Middle frontal gyrus (tissue), 1 donor: Measurements from ENCODE around the gene PPP1R14D.
"Not testable (repeated sequence)": the region's sequence is repeated elsewhere in the genome, so short reads cannot be mapped to it uniquely, and the experiment has no call there.

ENCODE experiments used
- DNase-seq: peaks from one replicate; pipeline ENCODE4 v3.0.0-alpha.2; 2015; ENCODE audit warnings: low spot score; ENCODE audit errors: extremely low spot score

Gene PPP1R14D, protein sequence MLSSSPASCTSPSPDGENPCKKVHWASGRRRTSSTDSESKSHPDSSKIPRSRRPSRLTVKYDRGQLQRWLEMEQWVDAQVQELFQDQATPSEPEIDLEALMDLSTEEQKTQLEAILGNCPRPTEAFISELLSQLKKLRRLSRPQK

DNA sequence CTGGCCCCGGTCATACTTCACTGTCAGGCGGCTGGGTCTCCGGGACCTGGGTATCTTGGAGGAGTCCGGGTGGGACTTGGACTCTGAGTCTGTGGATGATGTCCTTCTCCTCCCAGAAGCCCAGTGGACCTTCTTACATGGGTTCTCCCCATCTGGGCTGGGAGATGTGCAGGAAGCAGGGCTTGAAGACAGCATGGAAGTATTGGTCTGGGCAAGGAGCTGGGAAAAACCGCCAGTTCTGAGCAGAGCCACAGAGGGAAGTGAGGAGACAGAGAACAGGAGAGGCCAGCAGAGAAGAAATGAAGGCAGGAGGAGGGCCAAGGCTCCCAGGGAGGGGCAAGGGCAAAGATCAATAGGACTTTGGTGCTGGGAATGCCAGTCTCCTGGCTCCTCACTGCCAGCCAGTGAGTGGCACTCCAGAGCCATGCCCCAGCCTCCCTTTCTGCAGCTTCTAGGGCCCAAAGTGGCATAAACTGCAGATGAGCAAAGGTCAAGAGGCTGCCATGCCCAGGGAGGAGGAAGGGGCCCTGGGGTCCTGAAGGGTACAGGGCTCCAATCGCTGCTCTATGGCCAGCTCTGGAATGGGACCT is at the start of gene PPP1R14D:
Gene PPP1R14D (minus strand): TSS at position 262 of the 590 bp plus-strand sequence. CDS start 67 bp downstream, at position 195.
- no peak for DNase-seq

DNA sequence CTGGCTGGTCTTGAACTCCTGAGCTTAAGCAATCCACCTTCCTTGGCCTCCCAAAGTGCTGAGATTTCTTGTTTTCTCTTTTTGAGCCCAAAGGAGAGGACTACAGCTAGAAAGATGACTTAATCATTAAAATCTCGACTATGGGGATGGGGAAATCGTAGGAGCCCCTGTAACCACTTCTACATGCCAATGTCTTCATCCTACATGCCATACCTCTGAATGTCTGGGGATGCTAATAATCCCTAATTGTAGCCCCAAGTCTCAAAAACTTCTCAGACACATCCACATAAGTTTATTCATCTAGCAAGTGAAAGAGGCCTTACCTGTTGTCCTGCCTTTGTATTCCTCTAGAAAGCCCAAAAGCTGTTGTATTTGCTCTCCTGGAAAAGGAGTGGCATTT is 49.2 kb upstream of the PPP1R14D start:
- DNase-seq, result no peak

DNA sequence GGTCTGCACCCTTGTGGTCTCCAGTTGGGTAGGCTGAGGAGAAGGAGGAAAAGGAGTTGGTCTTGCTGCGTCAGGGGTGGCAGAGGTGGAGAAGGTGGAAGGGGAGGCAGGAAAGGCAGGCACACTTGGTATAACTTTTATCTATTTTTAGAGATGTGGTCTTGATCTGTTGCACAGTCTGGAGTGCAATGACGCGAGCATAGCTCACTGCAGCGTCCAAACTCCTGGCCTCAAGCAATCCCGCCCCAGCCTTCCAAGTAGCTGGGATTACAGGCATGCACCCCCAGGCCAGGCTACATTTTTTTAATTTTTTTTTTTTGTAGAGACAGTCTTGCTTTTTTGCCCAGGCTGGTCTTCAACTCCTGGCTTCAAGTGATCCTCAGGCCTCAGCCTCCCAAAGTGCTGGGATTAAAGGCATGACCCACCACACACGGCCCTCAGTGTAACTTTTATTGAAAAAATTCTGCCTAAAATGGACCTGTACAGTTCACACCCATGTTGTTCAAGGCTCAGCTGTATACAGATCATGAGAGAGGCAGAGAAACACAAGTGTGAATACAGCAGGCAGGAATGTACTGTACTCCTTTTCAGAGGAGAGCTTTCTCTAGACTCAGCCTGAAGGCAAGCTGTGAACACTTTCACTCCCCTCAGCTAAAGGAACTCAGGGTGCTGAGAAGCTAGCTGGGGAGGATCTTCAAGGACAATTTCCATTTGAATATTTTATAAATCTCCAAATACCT is 47.7 kb upstream of the PPP1R14D start:
- DNase-seq, result no peak

DNA sequence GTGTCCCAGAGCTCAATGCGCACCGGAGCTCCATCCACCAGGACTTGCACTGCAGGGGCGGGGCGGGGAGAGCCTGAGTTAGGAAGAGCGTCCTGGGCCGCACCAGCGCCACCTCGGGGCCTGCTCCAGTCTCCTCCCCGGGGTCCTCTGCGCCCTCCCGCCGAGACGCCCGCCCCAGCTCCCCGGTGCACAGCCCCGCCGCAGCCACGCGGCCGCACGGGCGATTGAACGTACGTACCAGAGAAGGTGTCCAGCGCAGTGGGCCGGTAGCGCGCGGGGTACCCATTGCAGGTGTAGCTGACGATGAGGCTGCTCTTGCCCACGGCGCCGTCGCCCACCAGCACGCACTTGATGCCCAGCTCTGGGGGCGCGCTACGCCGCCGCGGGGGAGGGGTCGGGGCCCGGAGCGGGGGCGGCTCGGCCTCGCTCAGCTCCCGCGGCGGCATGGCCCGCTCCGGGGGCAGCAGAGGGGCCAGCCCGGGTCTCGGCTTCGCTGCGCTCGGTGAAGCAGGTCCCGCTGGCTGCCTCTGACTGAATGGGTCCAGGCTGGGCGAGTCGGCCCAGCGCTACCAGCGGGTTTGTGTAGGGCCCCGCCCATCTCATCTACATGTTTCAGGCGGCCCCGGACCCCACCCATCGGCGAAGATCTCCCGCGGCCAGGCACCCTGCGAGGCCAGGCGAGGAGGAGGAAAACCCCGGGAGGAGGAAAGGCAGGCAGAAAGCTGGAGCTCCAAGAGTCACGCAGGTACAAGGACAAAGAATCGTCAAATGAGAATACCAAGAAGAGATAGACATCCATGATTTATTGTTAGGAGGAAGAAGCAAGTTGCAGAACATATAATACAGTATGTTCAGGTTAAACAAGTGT is 45.4 kb upstream of the PPP1R14D start, which contains the start of gene RHOV:
Gene RHOV (minus strand): TSS at position 541 of the 868 bp plus-strand sequence. CDS start 95 bp downstream, at position 446.
- DNase-seq, result no peak

DNA sequence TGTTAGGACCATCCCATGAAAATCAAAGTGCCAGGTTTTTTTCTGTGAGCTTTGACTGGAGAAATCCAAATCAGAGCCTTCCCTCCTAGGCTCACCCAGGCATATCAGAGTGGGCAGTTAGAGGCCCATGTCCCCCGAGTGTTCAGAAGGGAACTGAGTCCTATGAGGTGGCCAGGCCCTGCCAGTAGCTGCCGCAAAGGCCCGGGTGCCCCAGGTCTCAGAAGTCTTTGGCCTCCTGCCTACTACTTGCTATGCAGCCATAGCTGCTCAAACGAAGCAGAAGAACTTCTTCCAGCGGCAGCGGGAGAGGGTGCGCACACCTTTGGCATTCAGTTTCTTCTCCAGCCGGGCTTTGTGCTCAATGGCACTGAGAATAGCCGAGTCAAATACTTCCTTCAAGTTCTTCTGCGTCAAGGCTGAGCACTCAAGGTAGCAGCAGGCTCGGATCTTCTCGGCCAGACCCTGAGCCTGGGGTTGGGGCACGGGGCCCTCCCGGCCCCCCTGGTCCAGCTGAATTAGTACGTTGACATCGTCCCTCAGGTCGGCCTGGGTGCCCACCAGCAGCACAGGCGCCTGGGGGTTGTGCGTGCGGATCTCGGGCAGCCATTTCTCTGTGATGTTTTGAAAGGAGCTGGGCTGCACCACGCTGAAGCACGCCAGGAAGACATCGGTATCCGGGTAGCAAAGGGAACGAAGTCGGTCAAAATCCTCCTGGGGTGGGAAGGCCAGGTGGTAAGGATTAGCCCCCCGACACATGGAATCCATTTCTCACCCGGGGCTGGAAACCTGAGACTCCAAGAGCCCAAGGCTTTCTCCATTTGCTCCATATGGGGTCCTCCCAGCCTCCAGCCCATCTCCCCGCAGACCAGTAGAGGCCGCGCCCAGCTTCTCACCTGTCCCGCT is 44.5 kb upstream of the PPP1R14D start:
- DNase-seq, result no peak

DNA sequence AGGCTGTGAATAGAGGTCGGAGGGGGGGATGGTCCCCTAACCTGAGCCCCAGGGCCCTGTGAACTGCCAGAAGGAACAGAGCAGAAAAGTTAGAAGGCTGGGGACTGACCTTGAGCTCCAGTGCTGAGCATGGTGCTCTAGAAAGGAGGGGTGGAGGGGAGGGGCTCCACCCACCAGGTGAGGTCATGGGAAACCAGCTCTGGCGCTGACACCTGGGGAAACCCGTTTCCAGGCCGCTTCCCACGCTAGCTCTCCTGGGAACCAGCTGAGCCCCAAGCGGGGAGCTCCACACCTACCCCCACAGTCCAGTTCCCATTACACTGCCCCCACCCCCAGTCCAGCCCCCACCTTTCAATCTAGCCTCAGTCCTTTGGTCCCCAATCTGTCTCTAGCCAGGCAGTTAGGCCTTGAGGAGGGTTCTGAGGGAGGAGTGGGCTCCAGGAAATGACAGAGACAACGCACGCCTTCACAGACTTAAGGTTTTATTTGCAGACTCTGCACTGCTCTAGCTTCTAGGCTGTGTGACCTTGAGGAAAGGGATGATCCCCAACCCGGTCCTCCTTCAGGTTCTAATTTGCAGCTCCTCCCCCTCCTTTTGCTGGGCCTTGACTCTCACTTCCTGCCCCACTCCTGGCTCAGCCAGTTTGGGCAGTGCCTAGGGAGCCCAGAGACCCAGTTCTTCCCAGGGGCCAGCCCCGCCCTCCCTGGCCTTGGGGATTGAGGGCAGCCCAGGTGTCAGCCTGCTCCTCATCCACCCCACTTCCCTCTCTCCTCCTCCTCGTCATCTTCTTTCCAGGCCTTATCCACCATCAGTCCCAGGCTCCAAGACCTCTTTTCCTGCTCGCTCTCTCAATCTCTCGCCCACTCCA is 43.5 kb upstream of the PPP1R14D start:
- no peak for DNase-seq

DNA sequence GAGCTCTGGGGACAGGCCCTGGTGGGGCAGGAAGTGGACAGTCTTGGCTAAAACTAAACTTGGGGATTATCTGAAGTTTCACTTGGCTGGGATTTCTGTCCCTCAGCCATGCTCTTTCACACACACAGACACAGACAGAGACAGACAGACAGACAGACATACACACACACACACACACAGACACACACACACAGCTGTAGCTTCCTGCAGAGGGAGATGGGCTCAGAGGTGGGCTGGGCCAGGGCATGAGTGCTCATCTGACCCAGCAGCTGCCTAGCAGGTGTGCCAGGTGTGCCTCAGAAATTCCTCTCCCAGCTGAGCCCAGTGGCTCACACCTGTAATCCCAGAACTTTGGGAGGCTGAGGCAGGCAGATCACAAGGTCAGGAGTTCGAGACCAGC is 42.2 kb upstream of the PPP1R14D start:
- DNase-seq, result no peak

DNA sequence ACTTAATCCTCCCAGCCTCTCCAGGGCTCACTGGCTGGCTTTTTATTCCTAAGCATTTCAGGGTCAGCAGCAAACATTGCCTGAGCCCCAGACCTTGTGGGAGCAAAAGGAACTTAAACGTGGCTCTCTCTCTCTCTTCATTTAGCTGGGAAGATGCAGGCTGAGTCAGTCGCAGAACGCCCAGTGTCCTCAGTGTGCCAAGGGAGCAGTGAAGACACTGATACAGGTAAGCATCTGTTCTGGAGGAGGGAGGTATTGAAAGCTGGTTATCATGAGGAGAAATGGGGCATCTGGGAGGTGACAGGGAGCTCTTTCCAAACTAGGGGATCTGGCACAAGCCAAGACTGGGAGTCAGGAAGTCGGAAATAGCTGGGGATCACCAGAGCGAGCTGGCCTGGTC is 41.2 kb upstream of the PPP1R14D start:
- DNase-seq, result no peak

DNA sequence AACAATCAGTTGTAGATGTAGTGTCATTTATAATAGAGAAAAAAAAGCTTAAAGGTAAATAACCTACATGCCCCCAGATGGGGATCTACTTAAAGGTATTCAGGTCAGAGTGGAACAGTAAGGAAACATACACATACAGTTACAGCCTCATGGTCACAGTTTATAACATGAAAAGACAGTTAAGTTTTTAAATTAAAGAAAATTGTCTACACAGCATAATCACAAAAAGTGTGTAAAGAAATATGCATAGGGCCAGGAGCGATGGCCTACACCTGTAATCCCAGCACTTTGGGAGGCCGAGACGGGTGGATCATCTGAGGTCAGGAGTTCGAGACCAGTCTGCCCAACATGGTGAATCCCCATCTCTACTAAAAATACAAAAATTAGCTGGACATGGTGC is 38.7 kb upstream of the PPP1R14D start:
- DNase-seq, result no peak

DNA sequence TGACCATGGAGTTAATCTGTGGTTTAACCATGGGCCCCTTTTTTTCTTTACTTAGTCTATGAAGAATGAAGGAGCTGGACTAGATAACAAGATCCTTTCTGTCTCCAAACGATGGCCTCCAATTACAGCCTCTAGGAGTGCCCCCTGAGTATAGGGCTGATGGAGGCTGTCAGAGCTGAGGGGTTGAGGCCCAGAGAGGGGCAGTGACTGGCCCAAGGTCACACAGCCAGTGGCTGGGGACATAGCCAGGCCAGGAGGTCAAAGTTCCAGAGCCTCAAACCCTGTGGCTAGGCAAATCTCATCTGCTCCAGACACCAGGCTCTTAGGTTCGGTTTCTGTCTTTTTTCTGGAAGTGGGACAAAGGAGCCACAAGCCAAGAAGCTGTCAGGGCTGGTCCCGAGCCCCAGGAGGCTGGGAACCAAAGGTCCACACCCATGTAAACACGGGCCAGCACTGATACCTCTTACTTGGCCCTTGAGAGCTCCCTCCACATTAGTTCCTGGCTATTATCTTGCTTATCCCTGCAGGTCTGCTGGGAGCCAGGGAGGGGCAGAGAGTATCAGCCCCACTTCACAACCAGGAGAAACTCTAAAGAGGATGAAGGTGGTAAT is 35.3 kb upstream of the PPP1R14D start:
- no peak for DNase-seq

DNA sequence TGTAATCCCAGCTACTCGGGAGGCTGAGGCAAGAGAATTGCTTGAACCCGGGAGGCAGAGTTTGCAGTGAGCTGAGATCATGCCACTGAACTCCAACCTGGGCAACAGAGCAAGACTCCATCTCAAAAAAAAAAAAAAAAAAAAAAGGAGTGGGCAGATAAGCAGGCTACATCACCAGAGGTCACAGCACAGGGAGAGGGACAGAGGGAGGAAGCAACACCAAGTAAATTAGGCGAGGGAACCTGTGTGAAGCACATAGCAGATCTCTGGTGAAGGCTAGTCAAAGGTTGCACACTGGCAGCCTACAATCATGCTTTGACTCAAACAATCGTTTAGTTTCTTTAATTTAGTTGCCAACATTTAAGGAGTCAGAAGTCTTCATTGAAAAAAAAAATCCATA is 32.6 kb upstream of the PPP1R14D start:
- not testable (repeated sequence) for DNase-seq

DNA sequence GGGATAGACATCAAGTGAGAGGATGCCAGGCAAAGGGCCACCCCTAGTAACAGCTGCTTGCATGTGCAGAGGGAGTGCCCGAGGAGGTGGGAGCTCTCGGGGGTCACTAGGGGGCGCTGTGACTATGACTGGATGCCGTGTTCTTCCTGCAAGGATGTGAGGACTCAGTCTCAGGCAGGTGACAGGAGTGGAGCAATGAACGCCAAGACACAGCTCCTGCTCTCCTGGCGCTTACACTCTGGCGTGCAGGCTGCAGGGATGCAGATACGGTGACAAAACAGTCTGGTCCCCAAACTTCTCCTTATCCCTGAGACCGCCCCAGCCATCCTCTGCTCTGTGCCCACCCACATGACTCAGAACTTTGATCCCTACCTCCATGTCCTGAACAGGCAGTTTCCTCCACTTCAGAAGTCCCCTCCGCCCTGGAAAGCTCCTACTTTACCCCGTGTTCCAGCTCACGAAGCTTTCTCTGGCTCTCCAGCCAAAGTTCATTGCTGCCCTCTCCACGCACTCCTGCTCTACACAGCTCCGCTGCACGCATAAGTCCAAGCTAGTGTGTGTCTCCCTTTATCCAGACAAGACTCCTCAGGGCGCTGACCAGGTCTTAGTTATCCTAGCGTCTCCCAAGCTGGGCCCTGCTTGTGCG is 30.8 kb upstream of the PPP1R14D start:
- DNase-seq, result no peak

DNA sequence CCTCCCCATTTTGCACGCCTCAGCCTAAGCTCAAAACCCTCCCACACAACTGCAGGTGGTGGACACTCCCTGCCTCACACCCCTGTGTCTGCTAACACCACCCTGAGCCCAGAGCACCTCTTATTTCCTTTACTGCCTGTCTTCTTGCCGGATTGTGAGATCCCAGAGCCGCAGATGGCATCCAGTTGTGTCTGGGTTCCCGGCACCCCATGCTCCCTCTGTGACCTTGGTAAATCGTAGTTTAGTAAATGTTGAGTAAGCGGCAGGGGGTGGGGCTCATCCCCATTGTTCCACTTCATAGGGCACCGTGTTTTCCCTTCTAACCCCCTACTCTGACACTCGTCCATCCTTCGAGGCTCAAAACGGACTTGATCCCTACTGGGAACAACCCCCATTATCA is 30.2 kb upstream of the PPP1R14D start:
- DNase-seq, result no peak

DNA sequence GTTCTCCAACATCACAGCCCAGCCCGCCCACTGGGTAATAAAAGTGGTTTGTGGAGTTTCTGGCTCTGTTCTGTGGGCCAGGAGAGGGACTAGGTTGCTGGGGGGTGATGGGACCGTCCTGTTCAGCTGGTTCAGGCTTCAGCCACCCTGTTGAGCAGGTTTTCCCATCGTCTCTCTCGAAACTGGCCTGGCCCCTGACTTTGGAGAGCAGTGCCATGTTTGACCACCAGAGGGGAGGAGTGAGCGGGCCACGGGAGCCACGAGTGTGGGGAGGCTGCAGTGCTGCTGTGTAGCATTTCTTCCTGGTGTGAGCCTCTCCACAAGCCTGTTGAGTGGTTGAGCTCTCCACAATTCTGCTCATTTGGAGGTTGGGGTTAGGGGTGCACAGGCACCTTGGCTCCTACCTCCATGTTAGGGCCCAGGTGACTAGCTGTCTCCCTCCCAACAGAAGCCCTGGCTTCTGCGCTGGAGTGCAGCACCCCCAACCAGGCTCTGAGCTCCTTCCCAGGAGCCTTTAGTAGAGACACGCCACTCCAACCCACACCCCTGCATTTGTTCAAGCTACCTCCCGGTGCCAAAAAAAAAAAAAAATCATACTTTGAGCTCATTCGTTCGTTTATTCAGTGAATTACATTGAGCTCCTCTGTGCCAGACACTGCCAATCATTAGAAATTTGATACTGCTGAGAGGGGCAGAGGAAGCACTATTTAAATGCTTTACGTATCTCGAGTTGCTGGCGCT is 29.3 kb upstream of the PPP1R14D start:
- peak; percentile 31 for DNase-seq

DNA sequence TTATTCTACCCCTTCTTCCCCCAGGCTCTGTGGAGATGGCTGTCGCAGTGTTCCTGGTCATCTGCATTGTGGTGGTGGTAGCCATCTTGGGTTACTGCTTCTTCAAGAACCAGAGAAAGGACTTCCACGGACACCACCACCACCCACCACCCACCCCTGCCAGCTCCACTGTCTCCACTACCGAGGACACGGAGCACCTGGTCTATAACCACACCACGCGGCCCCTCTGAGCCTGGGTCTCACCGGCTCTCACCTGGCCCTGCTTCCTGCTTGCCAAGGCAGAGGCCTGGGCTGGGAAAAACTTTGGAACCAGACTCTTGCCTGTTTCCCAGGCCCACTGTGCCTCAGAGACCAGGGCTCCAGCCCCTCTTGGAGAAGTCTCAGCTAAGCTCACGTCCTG is 28.2 kb upstream of the PPP1R14D start:
- no peak for DNase-seq

DNA sequence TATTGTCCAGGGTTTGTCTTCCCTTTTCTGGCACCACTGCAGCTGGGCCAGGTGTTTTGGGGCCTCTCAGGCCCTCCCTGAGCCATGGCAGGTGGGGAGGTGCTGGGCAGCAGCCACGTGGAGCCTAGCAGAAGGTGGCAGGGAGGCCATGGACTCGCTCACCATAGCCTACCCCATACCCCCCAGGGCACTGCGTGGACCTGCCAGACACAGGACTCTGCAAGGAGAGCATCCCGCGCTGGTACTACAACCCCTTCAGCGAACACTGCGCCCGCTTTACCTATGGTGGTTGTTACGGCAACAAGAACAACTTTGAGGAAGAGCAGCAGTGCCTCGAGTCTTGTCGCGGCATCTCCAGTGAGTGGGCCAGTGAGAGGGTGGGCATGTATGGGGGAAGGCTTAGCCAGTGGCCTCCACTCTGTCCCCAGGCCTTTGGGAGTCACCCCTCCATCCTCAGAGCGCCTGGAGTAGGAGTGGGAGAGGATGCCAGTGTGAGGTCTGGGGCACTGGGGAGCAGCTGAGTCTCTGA is 27.3 kb upstream of the PPP1R14D start:
- DNase-seq, result no peak

DNA sequence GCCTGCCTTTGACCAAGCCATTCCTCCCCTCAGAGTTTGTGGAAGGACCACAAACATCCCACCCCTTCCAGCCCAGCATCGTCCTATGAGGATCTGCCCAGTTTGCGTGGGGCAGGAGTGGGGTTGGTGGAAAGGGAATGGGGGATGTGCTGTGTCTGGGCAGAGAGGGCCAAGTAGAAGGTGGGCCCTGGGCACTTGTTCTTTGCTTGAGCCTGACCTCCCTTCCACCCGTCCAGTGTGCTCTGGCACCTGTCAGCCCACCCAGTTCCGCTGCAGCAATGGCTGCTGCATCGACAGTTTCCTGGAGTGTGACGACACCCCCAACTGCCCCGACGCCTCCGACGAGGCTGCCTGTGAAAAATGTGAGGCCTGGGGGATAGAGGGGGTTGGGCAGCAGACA is 25.7 kb upstream of the PPP1R14D start:
- no peak for DNase-seq
